GM10266 (cell line): Measurements from ENCODE around the gene COQ9.

ENCODE experiments used
- DNase-seq: peaks from one replicate; pipeline ENCODE4 v3.0.0; 2012; ENCODE audit errors: extremely low spot score
- CTCF ChIP-seq: IDR thresholded peaks from 2 replicates; pipeline ENCODE4 v1.5.1; 2012; ENCODE audit warnings: mild to moderate bottlenecking, low read depth; ENCODE audit not compliant: control insufficient read depth, insufficient read depth; ENCODE audit errors: missing control alignments

COQ9 gene

GRCh38 chr16:57479205-57479975 is 32.1 kb downstream of the COQ9 start:
- TF ChIP-seq CTCF = no peak

GRCh38 chr16:57479976-57480753 is 32.9 kb downstream of the COQ9 start:
- no peak for TF ChIP-seq CTCF
- DNase-seq = no peak

More at GRCh38 chr16:57479205-57479975, 32.1 kb downstream of the COQ9 start:
- no peak for DNase-seq

- no peak for DNase-seq
- no peak for TF ChIP-seq CTCF
These were observed 33.5 kb downstream of the COQ9 start for GRCh38 chr16:57480754-57481230.

- TF ChIP-seq CTCF = no peak
- DNase-seq = no peak
These were observed 34.1 kb downstream of the COQ9 start for GRCh38 chr16:57481421-57481820.

GRCh38 chr16:57482845-57483545 is 35.7 kb downstream of the COQ9 start:
- TF ChIP-seq CTCF = no peak
- no peak for DNase-seq

GRCh38 chr16:57483725-57484514 is 36.6 kb downstream of the COQ9 start:
- no peak for DNase-seq
- no peak for TF ChIP-seq CTCF
